Testis (tissue), 3 donors: ENCODE results near the gene TBL1X. TPM values are rescaled to one million over a fixed set of nuclear protein-coding genes. Genes with fewer than 3 reads are reported as not detected.
A peak's percentile ranks its signal among the peaks of the same experiment; 100 is the strongest.

Source experiments
- DNase-seq: peaks from one replicate; pipeline ENCODE4 v3.0.0-alpha.2; 2019
- H3K27ac ChIP-seq, 2 donors: fragments of 200-600 bp; sonication (generic); one replicate each; pipeline ENCODE4 v1.5.1; 2019
- H3K27me3 ChIP-seq: fragments of 200-600 bp; sonication (generic); one replicate; pipeline ENCODE4 v1.5.1; 2019
- H3K36me3 ChIP-seq: fragments of 200-600 bp; sonication (generic); one replicate; pipeline ENCODE4 v1.5.1; 2017; ENCODE audit warnings: low read depth; ENCODE audit errors: missing control alignments
- H3K4me1 ChIP-seq: fragments of 200-600 bp; sonication (generic); one replicate; pipeline ENCODE4 v1.5.1; 2019
- H3K4me3 ChIP-seq, 2 donors: fragments of 200-600 bp; sonication (generic); one replicate each; pipeline ENCODE4 v1.5.1; 2017 to 2019
- H3K9me3 ChIP-seq: fragments of 200-600 bp; sonication (generic); one replicate; pipeline ENCODE4 v1.5.1; 2017
- POLR2A ChIP-seq: fragments of 450-650 bp; IDR thresholded peaks from one replicate; pipeline ENCODE4 v1.6.1; 2017; ENCODE audit warnings: antibody characterized with exemption, mild to moderate bottlenecking, moderate library complexity
- WGBS, 2 donors: methylation state at CpG; one replicate each; pipeline ENCODE4 v1.1.5; 2018; 5-methylcytosine and 5-hydroxymethylcytosine counted together
- intact Hi-C: fragments of 100-400 bp; cut with DNase I; formaldehyde crosslinking; loops from one replicate; pipeline ENCODE4 v1.15.1; 2023; ENCODE audit warnings: low total_unique reads
- polyA plus RNA-seq: library from polyadenylated mRNA; stranded (reverse); fragments of 350-450 nt; fragmentation: Illumina TruSeq; extraction: RNeasy Lipid Tissue Mini Kit (QIAGEN cat#74804); gene quantifications from one replicate; pipeline ENCODE4 v1.2.3, GENCODE V29; 2014; ENCODE audit warnings: low read depth, low replicate concordance; ENCODE audit not compliant: insufficient read depth
- total RNA-seq, 2 donors: library from RNA; depleted of rRNA; stranded (reverse); fragments of >200 nt; gene quantifications; one replicate each; pipeline ENCODE4 v1.2.3, GENCODE V29; 2016
- TF ChIP-seq, protein P1 (sequence below), 3 experiments: fragments of 450-650 bp in 2 of 3; fragments of 200-600 bp in 1 of 3; sonication (generic) in 1 of 3; IDR thresholded peaks; one replicate each; pipeline ENCODE4 v1.5.1; 2016 to 2019; ENCODE audit warnings: antibody characterized with exemption in 3 of 3, mild to moderate bottlenecking in 2 of 3, moderate library complexity in 1 of 3

Gene TBL1X
- total and polyA plus RNA-seq, 3 donors from 2014 or later = 24.0 to 69.2 (median 48.1) TPM

- TF ChIP-seq, protein P1, sequence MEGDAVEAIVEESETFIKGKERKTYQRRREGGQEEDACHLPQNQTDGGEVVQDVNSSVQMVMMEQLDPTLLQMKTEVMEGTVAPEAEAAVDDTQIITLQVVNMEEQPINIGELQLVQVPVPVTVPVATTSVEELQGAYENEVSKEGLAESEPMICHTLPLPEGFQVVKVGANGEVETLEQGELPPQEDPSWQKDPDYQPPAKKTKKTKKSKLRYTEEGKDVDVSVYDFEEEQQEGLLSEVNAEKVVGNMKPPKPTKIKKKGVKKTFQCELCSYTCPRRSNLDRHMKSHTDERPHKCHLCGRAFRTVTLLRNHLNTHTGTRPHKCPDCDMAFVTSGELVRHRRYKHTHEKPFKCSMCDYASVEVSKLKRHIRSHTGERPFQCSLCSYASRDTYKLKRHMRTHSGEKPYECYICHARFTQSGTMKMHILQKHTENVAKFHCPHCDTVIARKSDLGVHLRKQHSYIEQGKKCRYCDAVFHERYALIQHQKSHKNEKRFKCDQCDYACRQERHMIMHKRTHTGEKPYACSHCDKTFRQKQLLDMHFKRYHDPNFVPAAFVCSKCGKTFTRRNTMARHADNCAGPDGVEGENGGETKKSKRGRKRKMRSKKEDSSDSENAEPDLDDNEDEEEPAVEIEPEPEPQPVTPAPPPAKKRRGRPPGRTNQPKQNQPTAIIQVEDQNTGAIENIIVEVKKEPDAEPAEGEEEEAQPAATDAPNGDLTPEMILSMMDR (IDR thresholded peaks at IDR 0.05) = no peak
- H3K9me3 ChIP-seq = no peaks in the 10 kb centered on the region
- no peak for DNase-seq
- H3K4me1 ChIP-seq = no peaks in the 10 kb centered on the region
- 59 to 77% methylated on average over 7 to 8 of the region's 8 CpGs for WGBS, 2 donors
- H3K27ac ChIP-seq = no peak overlapping the region
- H3K27me3 ChIP-seq = no peaks in the 10 kb centered on the region
- H3K4me3 ChIP-seq = no peak overlapping the region
- no peaks in the 10 kb centered on the region for H3K36me3 ChIP-seq
- intact Hi-C loops = no loop called here
Measured at GRCh38 chrX:9525511-9526248, 60.8 kb downstream of the TBL1X start.

DNA sequence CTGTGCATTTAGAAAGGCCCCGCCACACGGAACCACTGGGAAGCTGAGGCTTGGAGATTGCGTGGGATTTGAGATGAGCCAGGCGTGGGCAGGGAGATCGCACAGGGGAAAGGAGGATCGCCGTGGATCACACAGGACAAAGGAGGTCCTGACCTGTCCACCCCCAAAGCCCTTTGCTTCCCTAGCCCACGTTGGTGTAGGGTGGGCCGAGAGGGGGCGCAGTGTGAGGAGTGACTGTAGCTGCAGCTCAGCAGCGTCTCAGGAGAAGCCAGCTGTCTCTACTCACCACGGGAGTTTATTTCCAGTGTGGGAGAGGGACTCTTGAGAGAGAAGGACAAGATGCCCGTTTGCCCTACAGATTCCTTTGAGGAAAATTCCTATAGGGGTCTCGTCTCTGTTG is 62.1 kb downstream of the TBL1X start:
- no peak for TF ChIP-seq POLR2A
- TF ChIP-seq, protein P1 (IDR thresholded peaks at IDR 0.05) = no peak
- no peaks in the 10 kb centered on the region for H3K36me3 ChIP-seq
- no peaks in the 10 kb centered on the region for H3K9me3 ChIP-seq
- intact Hi-C loops = no loop called here
- 84 to 85% methylated on average over 9 to 14 of the region's 14 CpGs for WGBS, 2 donors
- H3K27me3 ChIP-seq = no peaks in the 10 kb centered on the region
- no peak overlapping the region for H3K4me3 ChIP-seq
- no peak for DNase-seq
- H3K4me1 ChIP-seq = no peaks in the 10 kb centered on the region
- no peak overlapping the region for H3K27ac ChIP-seq

DNA sequence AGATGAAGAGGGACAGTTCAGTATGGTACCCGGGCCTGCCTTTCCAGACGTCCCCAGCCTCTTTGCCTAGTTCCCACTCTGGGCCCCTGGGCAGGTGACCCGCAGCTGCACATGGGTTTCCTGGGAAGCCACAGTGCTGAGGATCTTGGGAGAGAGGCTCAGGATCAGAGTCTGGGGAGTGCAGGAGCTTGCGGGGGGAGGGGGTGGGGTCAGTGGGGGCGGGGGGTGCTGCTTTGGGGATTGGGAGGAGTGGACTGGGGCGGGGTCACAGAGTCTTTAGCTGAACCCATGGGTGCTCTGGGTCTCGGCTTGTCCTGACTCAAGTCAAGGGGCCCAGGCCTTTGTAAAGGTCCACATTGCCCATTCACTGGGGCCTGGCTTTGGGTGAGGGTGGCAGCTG is 63.6 kb downstream of the TBL1X start:
- Histone ChIP-seq H3K27ac (no peak overlapping the region), H3K27me3 (no peaks in the 10 kb centered on the region), H3K4me3 (no peak overlapping the region), H3K36me3 (no peaks in the 10 kb centered on the region), H3K9me3 (no peaks in the 10 kb centered on the region), H3K4me1 (peaks cover 4% of the 10 kb centered on the region)
- no peak for DNase-seq
- intact Hi-C loops = no loop called here
- 72 to 100% methylated on average over 1 to 4 of the region's 7 CpGs for WGBS, 2 donors
- TF ChIP-seq, protein P1 (IDR thresholded peaks at IDR 0.05) = no peak
- TF ChIP-seq POLR2A = no peak

DNA sequence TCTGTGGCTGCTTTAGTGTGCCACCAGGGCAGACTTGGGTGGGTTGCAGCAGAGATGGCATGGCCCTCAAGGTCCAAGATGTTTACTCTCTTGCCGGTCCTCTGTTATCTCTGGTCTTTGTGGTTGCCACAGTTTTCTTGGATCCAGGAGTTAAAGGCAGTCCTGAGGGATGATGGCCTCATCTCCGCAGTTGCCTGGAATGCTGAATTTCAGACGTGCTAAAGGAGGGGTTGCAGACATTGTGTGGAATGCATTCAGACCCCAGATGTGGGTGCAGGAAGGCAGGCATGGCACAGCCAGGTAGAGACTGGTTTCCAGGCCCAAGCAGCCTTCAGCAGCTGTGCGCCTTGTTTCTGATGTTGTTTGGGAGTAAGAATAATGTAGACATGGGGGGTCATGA is 64.4 kb downstream of the TBL1X start:
- intact Hi-C loops = no loop called here
- Histone ChIP-seq H3K36me3 (no peaks in the 10 kb centered on the region), H3K27ac (no peak overlapping the region), H3K4me1 (peaks cover 4% of the 10 kb centered on the region), H3K27me3 (no peaks in the 10 kb centered on the region), H3K9me3 (no peaks in the 10 kb centered on the region), H3K4me3 (no peak overlapping the region)
- no peak for DNase-seq
- TF ChIP-seq, protein P1 (IDR thresholded peaks at IDR 0.05) = no peak
- no peak for TF ChIP-seq POLR2A
- WGBS, 2 donors = 79 to 100% methylated on average over 1 to 3 of the region's 4 CpGs

DNA sequence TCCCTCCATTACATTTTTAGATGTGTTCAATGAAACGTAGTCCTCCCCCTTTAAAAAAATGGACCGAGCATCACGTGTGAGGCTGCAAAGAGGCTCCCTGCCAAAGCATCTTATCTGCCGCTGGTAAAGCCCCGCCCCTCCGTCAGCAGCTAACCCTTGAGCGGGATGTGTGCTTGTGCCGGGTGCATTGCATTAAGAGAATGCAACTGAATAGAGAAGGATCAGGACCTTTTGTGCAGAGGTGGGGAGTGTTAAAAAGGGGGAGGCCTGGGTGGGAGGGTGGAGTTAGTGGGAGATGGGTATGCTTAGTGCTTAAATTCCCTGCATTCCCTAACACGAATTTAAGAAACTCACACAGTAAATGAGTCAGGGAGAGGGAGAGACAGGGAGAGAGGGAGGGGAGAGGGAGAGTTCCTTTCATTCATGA is 66.0 kb downstream of the TBL1X start:
- 16 to 36% methylated on average over 9 of the region's 9 CpGs for WGBS, 2 donors
- DNase-seq = peak; percentile 88
- Histone ChIP-seq H3K27me3 (no peaks in the 10 kb centered on the region), H3K9me3 (no peaks in the 10 kb centered on the region), H3K36me3 (no peaks in the 10 kb centered on the region), H3K4me1 (peaks cover 4% of the 10 kb centered on the region), H3K4me3 (no peak overlapping the region), H3K27ac (no peak overlapping the region)
- TF ChIP-seq, protein P1 (IDR thresholded peaks at IDR 0.05) = no peak
- no peak for TF ChIP-seq POLR2A
- intact Hi-C loops = no loop called here
